GM12878 (cell line): Measurements from ENCODE around the gene ISOC2. TPM values are rescaled to one million over a fixed set of nuclear protein-coding genes. Genes with fewer than 3 reads are reported as not detected.

ENCODE experiments used
- ATAC-seq: fragments of 200-7000 bp; cut with Tn5 transposase; 3 replicates; pipeline ENCODE4 v1.9.1; 2020; ENCODE audit warnings: mild to moderate bottlenecking, moderate library complexity
- BruUV-seq: library from RNA; stranded (reverse); fragments of 400-500 nt; replicated peaks from 2 replicates; lab custom pipeline; 2021; lab: Mats Ljungman, UMichigan
- CTCF ChIA-PET: fragments of 300-600 bp; sonication (Branson Sonifier 250); formaldehyde crosslinking; extraction: SDS; loops from one replicate; lab custom pipeline; 2021; ENCODE audit warnings: inconsistent platforms; lab: Yijun Ruan, JAX
- POLR2A ChIA-PET: fragments of 350-600 bp; formaldehyde crosslinking; extraction: SDS; loops from one replicate; lab custom pipeline; 2021; ENCODE audit warnings: inconsistent platforms; lab: Charles Lee
- RAD21 ChIA-PET: fragments of 300-600 bp; sonication (Branson Sonifier 250); formaldehyde crosslinking; loops from one replicate; lab custom pipeline; 2023; ENCODE audit warnings: antibody characterized with exemption; ENCODE audit not compliant: unreplicated experiment; lab: Charles Lee
- SMC1A ChIA-PET: fragments of 300-600 bp; sonication (Branson Sonifier 250); formaldehyde crosslinking; loops from one replicate; lab custom pipeline; 2023; ENCODE audit not compliant: unreplicated experiment, uncharacterized antibody; lab: Charles Lee
- DNase-seq: peaks from one replicate; pipeline ENCODE4 v3.0.0-alpha.2; 2011; ENCODE audit warnings: low read depth, low spot score
- FAIRE-seq: peaks from 3 replicates; lab custom pipeline; 2011; peaks lifted over from hg19 to GRCh38; lab: Jason Lieb, UNC
- H2AFZ ChIP-seq: 2 replicates; pipeline ENCODE4 v1.6.0; 2011; ENCODE audit warnings: low read depth, low read length, control low read depth; ENCODE audit not compliant: control insufficient read depth
- H3K27ac ChIP-seq: 2 replicates; pipeline ENCODE4 v1.5.1; 2011; ENCODE audit warnings: control low read depth; ENCODE audit not compliant: control insufficient read depth, insufficient read depth
- H3K27me3 ChIP-seq, 2 experiments: replicated peaks in 1 of 2; 2 replicates each; pipeline versions ENCODE4 v1.6.0 to v1.6.1; 2011; ENCODE audit warnings: low read length in 1 of 2; ENCODE audit not compliant: control insufficient read depth in 2 of 2, insufficient read depth in 2 of 2
- H3K36me3 ChIP-seq, 2 experiments: 2 replicates each; pipeline ENCODE4 v1.5.1; 2011; ENCODE audit warnings: low read length in 1 of 2; ENCODE audit not compliant: control insufficient read depth in 2 of 2, insufficient read depth in 2 of 2
- H3K4me1 ChIP-seq: 2 replicates; pipeline ENCODE4 v1.6.1; 2011; ENCODE audit warnings: mild to moderate bottlenecking, low read length, moderate library complexity, mixed read lengths; ENCODE audit not compliant: control insufficient read depth, insufficient read depth
- H3K4me2 ChIP-seq: 2 replicates; pipeline ENCODE4 v1.6.0; 2011; ENCODE audit warnings: control low read depth; ENCODE audit not compliant: control insufficient read depth, insufficient read depth
- H3K4me3 ChIP-seq: fragments of 200-600 bp; sonication (generic); 2 replicates; pipeline ENCODE4 v1.5.1; 2016
- H3K79me2 ChIP-seq: 2 replicates; pipeline ENCODE4 v1.6.0; 2011; ENCODE audit warnings: low read length; ENCODE audit not compliant: control insufficient read depth, insufficient read depth
- H3K9ac ChIP-seq: 2 replicates; pipeline ENCODE4 v1.8.0; 2011; ENCODE audit warnings: low read length, control low read depth, mixed read lengths; ENCODE audit not compliant: control insufficient read depth, insufficient read depth
- H3K9me3 ChIP-seq: replicated peaks from 3 replicates; pipeline ENCODE4 v1.5.1; 2011; ENCODE audit warnings: mild to moderate bottlenecking, low read length; ENCODE audit not compliant: control insufficient read depth, insufficient read depth
- H4K20me1 ChIP-seq: 2 replicates; pipeline ENCODE4 v1.6.0; 2011; ENCODE audit not compliant: control insufficient read depth, insufficient read depth
- CHD2 ChIP-seq: IDR thresholded peaks from 2 replicates; pipeline ENCODE4 v1.6.1; 2011; ENCODE audit warnings: low read depth, low read length, improper control_type of control experiment, borderline replicate concordance
- EGR1 ChIP-seq, 2 experiments: IDR thresholded peaks; 1 replicate in 1 of 2; 2 replicates in 1 of 2; pipeline ENCODE4 v1.6.1; 2011 to 2012; ENCODE audit warnings: low read depth in 2 of 2, low read length in 2 of 2, borderline replicate concordance in 1 of 2, mild to moderate bottlenecking in 1 of 2, moderate library complexity in 1 of 2
- ETV6 ChIP-seq, 2 experiments: fragments of 450-650 bp in 1 of 2; IDR thresholded peaks in 1 of 2; conservative IDR thresholded peaks in 1 of 2; 2 replicates each; pipeline ENCODE4 v1.6.1; 2014; ENCODE audit warnings: antibody characterized with exemption in 1 of 2, borderline replicate concordance in 1 of 2, low read depth in 1 of 2, mild to moderate bottlenecking in 1 of 2, moderate library complexity in 1 of 2
- MEF2B ChIP-seq: fragments of 450-650 bp; IDR thresholded peaks from 2 replicates; pipeline ENCODE4 v1.6.1; 2018; ENCODE audit warnings: mild to moderate bottlenecking, moderate library complexity; ENCODE audit not compliant: partially characterized antibody, poor library complexity, severe bottlenecking
- WGBS: methylation state at CpG from one replicate; pipeline ENCODE4 v1.1.6; 2016; ENCODE audit warnings: low lambda C conversion rate; ENCODE audit not compliant: insufficient replicate concordance, insufficient coverage; ENCODE audit errors: missing lambda C conversion rate; 5-methylcytosine and 5-hydroxymethylcytosine counted together
- in situ Hi-C: fragments of 300-500 bp; cut with MboI; formaldehyde crosslinking; loops from 9 replicates; pipeline ENCODE4 v1.14.3; 2018; ENCODE audit warnings: mixed read lengths
- intact Hi-C: fragments of 100-400 bp; cut with micrococcal nuclease; formaldehyde crosslinking; loops from one replicate; pipeline ENCODE4 v1.14.2; 2022; ENCODE audit not compliant: unreplicated experiment
- polyA plus RNA-seq, 11 experiments: library from polyadenylated mRNA; depleted of rRNA in 4 of 11; unstranded in 6 of 11; stranded (reverse) in 5 of 11; fragments of >200 nt; fragmentation: Nextera tagmentation in 4 of 11; fragmentation: Illumina TruSeq in 1 of 11; extraction: Ambion mirVana in 4 of 11; extraction: Trizol in 1 of 11; gene quantifications; 1 replicate in 1 of 11; 2 replicates in 10 of 11; pipeline versions ENCODE4 v1.2.1 to v1.2.3, GENCODE V29; 2011 to 2016; ENCODE audit warnings: inconsistent platforms in 2 of 11, missing spikeins in 2 of 11, low read depth in 1 of 11
- total RNA-seq, 4 experiments: library from RNA; depleted of rRNA in 3 of 4; stranded (reverse); fragments of >200 nt in 3 of 4; fragmentation: Illumina TruSeq in 1 of 4; extraction: Trizol in 1 of 4; gene quantifications; 2 replicates each; pipeline versions ENCODE4 v1.2.1 to v1.2.3, GENCODE V29; 2013 to 2021

The ISOC2 gene
- total and polyA plus RNA-seq, 10 of the 15 experiments (the other 5 are each of a cell fraction or from before 2014, with no cell fraction given), result 0.72 to 238 (median 56.9) TPM

- H3K4me3 ChIP-seq, result peak overlapping the region; percentile 96; the same call in 1 of the 2 replicates
- peaks cover 9% of the 10 kb centered on the region for H3K79me2 ChIP-seq
- DNase-seq (no peak), FAIRE-seq (peak; percentile 65), ATAC-seq (peak; percentile 64)
- no peaks in the 10 kb centered on the region for H3K4me1 ChIP-seq
- peak overlapping the region; percentile 94 for H3K27ac ChIP-seq
- H3K9me3 ChIP-seq, result no peaks in the 10 kb centered on the region
- peak overlapping the region; percentile 71 for H3K4me2 ChIP-seq
- BruUV-seq, result no TSS peak
- 58% methylated on average over 15 of the region's 24 CpGs for WGBS
- ChIA-PET RAD21 (no interaction called here), CTCF (interaction anchor here (0.7 to 3.2 kb wide), 2 partner anchors 43 to 160 kb away, joined by 4 to 15 read pairs; no protein-coding TSS in a partner anchor), SMC1A (no interaction called here), POLR2A (no interaction called here)
- no peaks in the 10 kb centered on the region; the same call in 1 of the 2 replicates for H4K20me1 ChIP-seq
- in situ Hi-C loops (no loop called here), intact Hi-C loops (no loop called here)
- H3K27me3 ChIP-seq, result no peaks in the 10 kb centered on the region
- no peaks in the 10 kb centered on the region; a peak in 2 of 4 replicates for H3K36me3 ChIP-seq
- H3K9ac ChIP-seq, result peak overlapping the region; percentile 97
- TF ChIP-seq ETV6 (conservative IDR thresholded peaks at IDR 0.05 in 1 of 2, IDR thresholded peaks at IDR 0.05 in 1 of 2; ENCODE audit: borderline replicate concordance in 1 of 2, low read depth in 1 of 2) (no peak), CHD2 (no peak), MEF2B (no peak), EGR1 (IDR thresholded peaks at IDR 0.05; ENCODE audit: borderline replicate concordance in 1 of 2, low read depth in 2 of 2, low read length in 2 of 2) (0 out of 3 replicates have a peak, but pooled peaks of 1 of the 2 experiments have one; percentile 21)
- no peak overlapping the region for H2AFZ ChIP-seq
Measured at GRCh38 chr19:55460670-55461258, 678 bp downstream of the ISOC2 start.
